ENCODE results near the gene ADCY2. TPM values are rescaled to one million over a fixed set of nuclear protein-coding genes. Genes with fewer than 3 reads are reported as not detected.
A peak's percentile ranks its signal among the peaks of the same experiment; 100 is the strongest.

Gene ADCY2
- total RNA-seq, 2 donors from 2014 or later = 5.2 to 17.7 TPM

DNA sequence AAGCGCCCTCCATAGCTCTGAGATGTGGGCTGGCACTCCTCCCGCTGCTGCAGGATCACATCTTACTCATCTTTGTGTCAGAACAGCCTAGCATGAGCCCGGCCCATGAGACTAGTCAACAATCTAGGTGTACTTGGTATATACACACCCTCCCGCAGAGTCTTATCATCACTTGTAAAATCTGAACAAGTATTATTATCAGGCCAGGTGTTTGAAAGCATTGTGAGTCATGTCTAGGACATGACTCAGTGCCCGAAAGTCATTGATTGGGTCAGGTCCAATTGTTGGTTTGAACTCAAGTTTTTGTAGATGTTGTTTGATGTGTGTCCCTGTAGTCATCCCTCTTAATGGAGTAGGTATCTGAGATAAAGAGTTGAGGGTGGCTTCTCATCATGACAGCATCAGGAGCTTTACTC lies 346.3 kb downstream of the ADCY2 start:
- intact Hi-C loops (cut with DNase I) = loop anchor here (10.0 kb wide), 2 partner anchors 667 to 977 kb away; no protein-coding TSS in a partner anchor
- no peak for DNase-seq (ENCODE audit: low spot score)
- H3K4me1 ChIP-seq (replicated peaks) = no peaks in the 10 kb centered on the region
- H3K9me3 ChIP-seq = no peaks in the 10 kb centered on the region
- H3K27ac ChIP-seq = no peak overlapping the region
- no peaks in the 10 kb centered on the region for H3K27me3 ChIP-seq (replicated peaks; ENCODE audit: insufficient read depth)
- 64% methylated on average over 5 of the region's 5 CpGs for WGBS
- TF ChIP-seq POLR2AphosphoS5 (IDR thresholded peaks at IDR 0.05) (no peak), POLR2A (IDR thresholded peaks at IDR 0.05) (no peak)
- TF ChIP-seq, protein P1, sequence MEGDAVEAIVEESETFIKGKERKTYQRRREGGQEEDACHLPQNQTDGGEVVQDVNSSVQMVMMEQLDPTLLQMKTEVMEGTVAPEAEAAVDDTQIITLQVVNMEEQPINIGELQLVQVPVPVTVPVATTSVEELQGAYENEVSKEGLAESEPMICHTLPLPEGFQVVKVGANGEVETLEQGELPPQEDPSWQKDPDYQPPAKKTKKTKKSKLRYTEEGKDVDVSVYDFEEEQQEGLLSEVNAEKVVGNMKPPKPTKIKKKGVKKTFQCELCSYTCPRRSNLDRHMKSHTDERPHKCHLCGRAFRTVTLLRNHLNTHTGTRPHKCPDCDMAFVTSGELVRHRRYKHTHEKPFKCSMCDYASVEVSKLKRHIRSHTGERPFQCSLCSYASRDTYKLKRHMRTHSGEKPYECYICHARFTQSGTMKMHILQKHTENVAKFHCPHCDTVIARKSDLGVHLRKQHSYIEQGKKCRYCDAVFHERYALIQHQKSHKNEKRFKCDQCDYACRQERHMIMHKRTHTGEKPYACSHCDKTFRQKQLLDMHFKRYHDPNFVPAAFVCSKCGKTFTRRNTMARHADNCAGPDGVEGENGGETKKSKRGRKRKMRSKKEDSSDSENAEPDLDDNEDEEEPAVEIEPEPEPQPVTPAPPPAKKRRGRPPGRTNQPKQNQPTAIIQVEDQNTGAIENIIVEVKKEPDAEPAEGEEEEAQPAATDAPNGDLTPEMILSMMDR (IDR thresholded peaks at IDR 0.05) = no peak
- H3K36me3 ChIP-seq = no peaks in the 10 kb centered on the region
- H3K4me3 ChIP-seq = no peak overlapping the region

DNA sequence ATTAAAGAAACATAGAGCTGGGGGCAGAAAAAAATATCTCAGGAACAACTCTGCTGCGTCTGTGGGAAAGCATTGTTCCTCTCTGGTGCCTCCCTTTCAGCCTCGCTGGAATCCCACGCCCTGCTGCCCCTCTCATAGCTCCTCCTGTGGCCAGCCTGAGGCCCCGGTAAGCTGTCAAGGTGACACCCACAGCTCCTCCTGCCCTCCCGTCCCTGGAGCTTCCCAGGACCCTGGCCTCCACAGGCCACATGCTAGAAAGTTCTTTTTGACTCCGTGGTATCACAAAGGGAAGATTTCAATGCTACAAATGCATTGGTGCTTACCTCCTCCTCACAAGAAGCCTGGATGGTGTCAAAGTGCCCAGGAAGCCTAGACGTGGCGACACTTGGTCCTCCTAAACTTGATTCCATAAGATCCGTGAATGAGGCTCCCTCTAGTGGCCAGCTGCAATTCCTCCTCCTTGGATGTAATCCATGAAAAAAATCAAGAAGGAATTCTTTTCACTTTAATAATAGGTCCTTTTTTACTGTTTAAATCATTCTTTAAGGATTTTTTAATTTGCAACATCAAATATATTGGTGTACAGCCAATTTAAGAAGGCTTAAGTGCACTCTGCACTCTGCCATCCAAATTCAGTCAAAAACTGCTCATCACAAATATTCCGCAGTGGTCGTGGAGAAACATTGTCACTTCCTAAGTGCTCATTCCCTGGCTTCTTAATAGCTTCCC lies 350.1 kb downstream of the ADCY2 start:
- no peak overlapping the region for H3K4me3 ChIP-seq
- intact Hi-C loops (cut with DNase I) = loop anchor here (5.0 to 10.0 kb wide), 3 partner anchors 349 to 981 kb away; partner anchors contain the start of gene ADCY2
- no peaks in the 10 kb centered on the region for H3K4me1 ChIP-seq (replicated peaks)
- TF ChIP-seq, protein P1 (IDR thresholded peaks at IDR 0.05) = peak; percentile 72 to 87 (median 82)
- TF ChIP-seq POLR2AphosphoS5 (IDR thresholded peaks at IDR 0.05) (peak; percentile 30), POLR2A (IDR thresholded peaks at IDR 0.05) (no peak)
- H3K9me3 ChIP-seq = no peaks in the 10 kb centered on the region
- no peaks in the 10 kb centered on the region for H3K27me3 ChIP-seq (replicated peaks; ENCODE audit: insufficient read depth)
- no peak overlapping the region for H3K27ac ChIP-seq
- H3K36me3 ChIP-seq = no peaks in the 10 kb centered on the region
- 22% methylated on average over 11 of the region's 11 CpGs for WGBS
- peak; percentile 69 for DNase-seq (ENCODE audit: low spot score)

DNA sequence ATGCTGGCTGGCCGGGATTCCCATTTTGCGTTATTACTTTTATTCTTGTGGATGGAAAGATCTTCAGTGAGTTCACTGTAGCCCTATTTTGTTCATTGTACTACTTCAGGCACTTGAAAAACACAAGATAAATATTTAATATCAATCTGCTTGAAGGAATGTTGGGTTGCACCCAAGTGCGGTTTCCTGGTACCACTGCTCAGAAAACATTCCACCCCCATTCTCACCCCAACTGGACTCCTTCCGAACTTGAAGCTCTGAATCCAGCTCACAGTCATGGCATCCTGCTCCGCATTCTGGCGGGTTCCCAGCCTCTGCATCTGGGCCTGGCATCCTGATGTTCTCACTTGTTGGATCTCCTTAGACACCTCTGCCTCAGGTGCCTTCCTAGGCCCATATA lies 351.8 kb downstream of the ADCY2 start:
- no peaks in the 10 kb centered on the region for H3K36me3 ChIP-seq
- intact Hi-C loops (cut with DNase I) = loop anchor here (5.0 to 10.0 kb wide), 3 partner anchors 350 to 983 kb away; partner anchors contain the start of gene ADCY2
- H3K9me3 ChIP-seq = no peaks in the 10 kb centered on the region
- H3K4me3 ChIP-seq = no peak overlapping the region
- H3K27me3 ChIP-seq (replicated peaks; ENCODE audit: insufficient read depth) = no peaks in the 10 kb centered on the region
- TF ChIP-seq POLR2AphosphoS5 (IDR thresholded peaks at IDR 0.05) = no peak
- TF ChIP-seq POLR2A (IDR thresholded peaks at IDR 0.05) = no peak
- TF ChIP-seq, protein P1 (IDR thresholded peaks at IDR 0.05) = no peak
- no peak overlapping the region for H3K27ac ChIP-seq
- no peak for DNase-seq (ENCODE audit: low spot score)
- 94% methylated on average over 6 of the region's 6 CpGs for WGBS
- H3K4me1 ChIP-seq (replicated peaks) = no peaks in the 10 kb centered on the region

DNA sequence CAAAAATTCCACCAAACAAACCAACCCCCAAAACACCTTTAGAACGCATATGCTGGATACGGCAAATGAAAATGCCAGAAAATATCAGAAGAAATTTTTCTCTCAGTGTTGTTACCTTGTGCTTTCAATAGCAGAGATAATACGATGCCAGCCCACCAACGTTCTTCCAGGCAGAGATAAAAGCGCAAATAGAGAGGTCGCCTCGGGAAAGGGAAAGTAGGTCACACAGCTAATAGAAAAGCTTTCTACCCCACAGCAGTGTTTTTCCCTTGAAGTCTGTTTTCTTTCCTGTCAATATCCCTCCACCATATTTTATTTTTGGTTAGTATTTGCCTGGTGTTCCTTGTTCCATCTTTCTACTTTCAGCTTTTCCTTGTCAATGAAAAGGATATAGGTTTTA lies 353.7 kb downstream of the ADCY2 start:
- no peak overlapping the region for H3K27ac ChIP-seq
- H3K4me1 ChIP-seq (replicated peaks) = no peaks in the 10 kb centered on the region
- H3K27me3 ChIP-seq (replicated peaks; ENCODE audit: insufficient read depth) = no peaks in the 10 kb centered on the region
- H3K36me3 ChIP-seq = no peaks in the 10 kb centered on the region
- intact Hi-C loops (cut with DNase I) = loop anchor here (5.0 to 10.0 kb wide), 3 partner anchors 352 to 985 kb away; partner anchors contain the start of gene ADCY2
- no peak for TF ChIP-seq POLR2A (IDR thresholded peaks at IDR 0.05)
- TF ChIP-seq POLR2AphosphoS5 (IDR thresholded peaks at IDR 0.05) = no peak
- TF ChIP-seq, protein P1 (IDR thresholded peaks at IDR 0.05) = no peak
- no peak for DNase-seq (ENCODE audit: low spot score)
- no peak overlapping the region for H3K4me3 ChIP-seq
- WGBS = 80% methylated on average over 7 of the region's 7 CpGs
- H3K9me3 ChIP-seq = no peaks in the 10 kb centered on the region

DNA sequence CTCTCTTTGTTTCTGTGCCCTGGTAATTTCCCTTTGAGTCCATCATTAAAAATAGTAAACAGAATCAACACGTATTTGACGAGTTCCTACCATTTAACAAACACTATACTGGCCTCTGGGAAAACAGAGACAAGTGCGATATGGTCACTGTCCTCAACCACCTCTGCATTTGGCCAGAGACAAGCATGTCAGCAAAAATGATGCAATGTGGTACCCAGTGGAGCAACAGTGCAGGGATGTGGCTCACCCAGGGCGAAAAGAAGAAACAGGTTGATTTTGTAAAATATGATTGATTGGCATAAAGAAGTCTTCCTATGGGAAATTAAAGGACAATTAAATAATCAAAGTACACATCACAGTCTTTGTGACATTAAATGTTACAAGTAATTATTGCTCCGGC lies 355.9 kb downstream of the ADCY2 start:
- Histone ChIP-seq H3K36me3 (no peaks in the 10 kb centered on the region), H3K27me3 (replicated peaks; ENCODE audit: insufficient read depth) (no peaks in the 10 kb centered on the region), H3K9me3 (no peaks in the 10 kb centered on the region), H3K4me3 (no peak overlapping the region), H3K27ac (no peak overlapping the region), H3K4me1 (replicated peaks) (no peaks in the 10 kb centered on the region)
- WGBS = 75% methylated on average over 5 of the region's 5 CpGs
- intact Hi-C loops (cut with DNase I) = loop anchor here (2.0 kb wide), 1 partner anchor 63 kb away; no protein-coding TSS in a partner anchor
- no peak for DNase-seq (ENCODE audit: low spot score)
- no peak for TF ChIP-seq POLR2A (IDR thresholded peaks at IDR 0.05)
- no peak for TF ChIP-seq POLR2AphosphoS5 (IDR thresholded peaks at IDR 0.05)
- TF ChIP-seq, protein P1 (IDR thresholded peaks at IDR 0.05) = no peak

All from prostate gland (tissue), 2 donors.